Smooth muscle cell (in vitro differentiated cells): Measurements from ENCODE around the gene CAP2. TPM values are rescaled to one million over a fixed set of nuclear protein-coding genes. Genes with fewer than 3 reads are reported as not detected.
"Not testable (repeated sequence)": the region's sequence is repeated elsewhere in the genome, so short reads cannot be mapped to it uniquely, and the experiment has no call there.

Experiments
- DNase-seq: peaks from one replicate; lab custom pipeline; 2025; ENCODE audit not compliant: unreplicated experiment; lab: John Stamatoyannopoulos, UW
- H2AFZ ChIP-seq: fragments of 200-600 bp; sonication (generic); 2 replicates; pipeline ENCODE4 v1.6.0; 2016; ENCODE audit warnings: antibody characterized with exemption, low read depth, mild to moderate bottlenecking
- H3F3A ChIP-seq: fragments of 200-600 bp; sonication (generic); 2 replicates; pipeline ENCODE4 v1.6.0; 2017; ENCODE audit warnings: antibody characterized with exemption, low read depth
- H3K27ac ChIP-seq: fragments of 200-600 bp; sonication (generic); 2 replicates; pipeline ENCODE4 v1.5.1; 2016; ENCODE audit warnings: low read depth, mild to moderate bottlenecking
- H3K27me3 ChIP-seq: fragments of 200-600 bp; sonication (generic); 2 replicates; pipeline ENCODE4 v1.6.1; 2016; ENCODE audit warnings: low read depth, mild to moderate bottlenecking
- H3K36me3 ChIP-seq: fragments of 200-600 bp; sonication (generic); 2 replicates; pipeline ENCODE4 v1.5.1; 2016; ENCODE audit warnings: low read depth
- H3K4me1 ChIP-seq: fragments of 200-600 bp; sonication (generic); 2 replicates; pipeline ENCODE4 v1.5.1; 2016; ENCODE audit warnings: low read depth
- H3K4me2 ChIP-seq: fragments of 200-600 bp; sonication (generic); 2 replicates; pipeline ENCODE4 v1.6.0; 2016; ENCODE audit warnings: mild to moderate bottlenecking
- H3K4me3 ChIP-seq: fragments of 200-600 bp; sonication (generic); 2 replicates; pipeline ENCODE4 v1.5.1; 2016; ENCODE audit warnings: mild to moderate bottlenecking
- H3K79me2 ChIP-seq: fragments of 200-600 bp; sonication (generic); 2 replicates; pipeline ENCODE4 v1.6.0; 2016; ENCODE audit warnings: low read depth, mild to moderate bottlenecking
- H3K9ac ChIP-seq: fragments of 200-600 bp; sonication (generic); 2 replicates; pipeline ENCODE4 v1.6.0; 2016; ENCODE audit warnings: low read depth
- H3K9me3 ChIP-seq: fragments of 200-600 bp; sonication (generic); replicated peaks from 2 replicates; pipeline ENCODE4 v1.5.1; 2016; ENCODE audit warnings: low read depth
- H4K20me1 ChIP-seq: fragments of 200-600 bp; sonication (generic); 2 replicates; pipeline ENCODE4 v1.6.0; 2016; ENCODE audit warnings: low read depth
- CTCF ChIP-seq: fragments of 200-600 bp; sonication (generic); IDR thresholded peaks from 2 replicates; pipeline ENCODE4 v1.5.1; 2017; ENCODE audit warnings: borderline replicate concordance, mild to moderate bottlenecking, antibody characterized with exemption; ENCODE audit not compliant: insufficient read depth, poor library complexity, severe bottlenecking
- WGBS: methylation state at CpG from one replicate; pipeline ENCODE4 v1.1.7; 2016; ENCODE audit warnings: low lambda C conversion rate; 5-methylcytosine and 5-hydroxymethylcytosine counted together
- polyA plus RNA-seq: library from polyadenylated mRNA; unstranded; fragments of >200 nt; fragmentation: Nextera tagmentation; extraction: Ambion mirVana; gene quantifications from 2 replicates; pipeline ENCODE4 v1.2.1, GENCODE V29; 2016
- total RNA-seq: library from RNA; depleted of rRNA; stranded (reverse); fragments of >200 nt; gene quantifications from 2 replicates; pipeline ENCODE4 v1.2.3, GENCODE V29; 2014

Gene CAP2
- total and polyA plus RNA-seq, 2 experiments from 2014 or later: 19.0 to 27.7 TPM

GRCh38 chr6:17580518-17581048 is 187.2 kb downstream of the CAP2 start:
- Histone ChIP-seq H3K4me3 (peak overlapping the region; percentile 10), H3K4me1 (no peaks in the 10 kb centered on the region), H3K9ac (no peak overlapping the region), H3K9me3 (no peaks in the 10 kb centered on the region), H3K27me3 (no peaks in the 10 kb centered on the region), H4K20me1 (no peaks in the 10 kb centered on the region), H3K36me3 (no peaks in the 10 kb centered on the region), H2AFZ (no peak overlapping the region), H3K27ac (no peak overlapping the region), H3K79me2 (no peaks in the 10 kb centered on the region), H3F3A (peaks cover 3% of the 10 kb centered on the region), H3K4me2 (no peak overlapping the region)
- WGBS: 92% methylated on average over 53 of the region's 53 CpGs
- no peak for DNase-seq
- no peak for TF ChIP-seq CTCF

- not testable (repeated sequence) for H3F3A ChIP-seq, H3K4me1 ChIP-seq, H3K79me2 ChIP-seq, H3K9me3 ChIP-seq, H3K4me3 ChIP-seq, DNase-seq, H3K4me2 ChIP-seq, H3K27ac ChIP-seq, H3K36me3 ChIP-seq, H4K20me1 ChIP-seq, H2AFZ ChIP-seq, H3K27me3 ChIP-seq, H3K9ac ChIP-seq
- 95% methylated on average over 7 of the region's 7 CpGs for WGBS
Observed at GRCh38 chr6:17581282-17581681, 187.9 kb downstream of the CAP2 start.

GRCh38 chr6:17583811-17584210 is 190.4 kb downstream of the CAP2 start:
- Histone ChIP-seq H3K27me3 (no peaks in the 10 kb centered on the region), H3K79me2 (no peaks in the 10 kb centered on the region), H3K36me3 (no peaks in the 10 kb centered on the region), H3K4me2 (peak overlapping the region; percentile 81), H3K4me1 (no peaks in the 10 kb centered on the region), H3K9me3 (no peaks in the 10 kb centered on the region), H3F3A (peaks cover 3% of the 10 kb centered on the region), H3K27ac (peak overlapping the region; percentile 28), H3K9ac (peak overlapping the region; percentile 13), H3K4me3 (peak overlapping the region; percentile 48), H4K20me1 (no peaks in the 10 kb centered on the region), H2AFZ (peak overlapping the region; percentile 29)
- no peak for DNase-seq
- TF ChIP-seq CTCF: no peak
- 39% methylated on average over 5 of the region's 5 CpGs for WGBS

GRCh38 chr6:17584241-17584803 is 190.9 kb downstream of the CAP2 start:
- Histone ChIP-seq H2AFZ (peak overlapping the region; percentile 29), H3K27me3 (no peaks in the 10 kb centered on the region), H3K9me3 (no peaks in the 10 kb centered on the region), H3F3A (peaks cover 3% of the 10 kb centered on the region), H3K4me2 (peak overlapping the region; percentile 81), H3K9ac (peak overlapping the region; percentile 13), H3K79me2 (no peaks in the 10 kb centered on the region), H3K4me3 (peak overlapping the region; percentile 48), H3K27ac (peak overlapping the region; percentile 28), H3K36me3 (no peaks in the 10 kb centered on the region), H4K20me1 (no peaks in the 10 kb centered on the region), H3K4me1 (no peaks in the 10 kb centered on the region)
- no peak for DNase-seq
- TF ChIP-seq CTCF: peak; percentile 82
- 18% methylated on average over 7 of the region's 7 CpGs for WGBS
